ENCODE measurements around the gene PLA2G2C. TPM values are rescaled to one million over a fixed set of nuclear protein-coding genes. Genes with fewer than 3 reads are reported as not detected.

Gene PLA2G2C
- total and polyA plus RNA-seq, 2 of the 13 experiments (the other 11 are each of a cell fraction or from before 2014, with no cell fraction given), result not detected

- no peak for TF ChIP-seq REXO4 (CRISPR knock-in tag; IDR thresholded peaks at IDR 0.05; ENCODE audit: borderline replicate concordance)
- no peak for TF ChIP-seq PAWR (CRISPR knock-in tag; IDR thresholded peaks at IDR 0.05; ENCODE audit: borderline replicate concordance)
- TF ChIP-seq ZNF737 (CRISPR knock-in tag; IDR thresholded peaks at IDR 0.05; ENCODE audit: borderline replicate concordance), result no peak
- no peak for TF ChIP-seq NFKB2 (CRISPR knock-in tag; IDR thresholded peaks at IDR 0.05; ENCODE audit: borderline replicate concordance)
Observed at GRCh38 chr1:20174937-20175666, 11.2 kb downstream of the PLA2G2C start (continued).

GRCh38 chr1:20172033-20172590 lies 14.2 kb downstream of the PLA2G2C start:
- H4K20me1 ChIP-seq (ENCODE audit: insufficient read depth, low read length), result no peaks in the 10 kb centered on the region
- H3K4me2 ChIP-seq (ENCODE audit: low read depth, low read length), result no peak overlapping the region
- DNase-seq (ENCODE audit: low spot score) (no peak), FAIRE-seq (no peak), ATAC-seq (no peak)
- H3K79me2 ChIP-seq (ENCODE audit: insufficient read depth, low read length), result no peaks in the 10 kb centered on the region
- H3K27me3 ChIP-seq (ENCODE audit: control insufficient read depth in 1 of 2, insufficient read depth in 2 of 2, low read length in 2 of 2), result peaks cover 2 to 20% of the 10 kb centered on the region in 2 experiments; a peak in 4 of 5 replicates
- intact Hi-C loops (cut with micrococcal nuclease; ENCODE audit: unreplicated experiment) (no loop called here), in situ Hi-C loops (cut with HindIII; ENCODE audit: extremely low pct_ligation_motif_present, low pct_unique_long_range_greater_than_20kb) (no loop called here)
- ChIA-PET CTCF (ENCODE audit: low intra/inter-chr PET ratio, low total read pairs) (no interaction called here), POLR2A (no interaction called here)
- H3K9me3 ChIP-seq (ENCODE audit: low read length), result no peaks in the 10 kb centered on the region
- H3K4me1 ChIP-seq (ENCODE audit: insufficient read depth, low read length), result no peaks in the 10 kb centered on the region
- H2AFZ ChIP-seq (ENCODE audit: low read length), result no peak overlapping the region
- WGBS (ENCODE audit: low lambda C conversion rate), result 57% methylated on average over 8 of the region's 12 CpGs
- H3K36me3 ChIP-seq (replicated peaks in 1 of 2; ENCODE audit: control insufficient read depth in 1 of 2, insufficient read depth in 2 of 2, low read length in 2 of 2), result no peaks in the 10 kb centered on the region; a peak in 1 of 5 replicates
- no TSS peak for BruUV-seq (replicated peaks)
- H3K27ac ChIP-seq (ENCODE audit: extremely low read length, insufficient read depth, low read length), result no peak overlapping the region
- no peak overlapping the region for H3K4me3 ChIP-seq (replicated peaks in 1 of 3; ENCODE audit: insufficient read depth in 1 of 3, low read depth in 2 of 3, low read length in 3 of 3)
- TF ChIP-seq KLF6 (CRISPR knock-in tag; IDR thresholded peaks at IDR 0.05) (no peak), ZNF253 (CRISPR knock-in tag; IDR thresholded peaks at IDR 0.05; ENCODE audit: borderline replicate concordance) (no peak), SYNCRIP (IDR thresholded peaks at IDR 0.05; ENCODE audit: insufficient read depth, low read depth, low read length) (no peak), SOX6 (IDR thresholded peaks at IDR 0.05) (no peak), SOX6 (CRISPR knock-in tag; IDR thresholded peaks at IDR 0.05) (no peak)
- H3K9ac ChIP-seq (ENCODE audit: insufficient read depth, low read depth, low read length), result no peak overlapping the region

Data from HepG2 (cell line).